Lower lobe of right lung (tissue), 2 donors: Measurements from ENCODE around the gene KLF16. TPM values are rescaled to one million over a fixed set of nuclear protein-coding genes. Genes with fewer than 3 reads are reported as not detected.
A peak's percentile ranks its signal among the peaks of the same experiment; 100 is the strongest.

Experiments
- ATAC-seq, 2 donors: fragments of 200-7000 bp; cut with Tn5 transposase; one replicate each; pipeline ENCODE4 v1.9.1; 2020 to 2022; ENCODE audit warnings: mild to moderate bottlenecking in 2 of 2, moderate library complexity in 2 of 2
- DNase-seq: peaks from one replicate; pipeline ENCODE4 v3.0.0-alpha.2; 2020
- H3K27ac ChIP-seq: fragments of 200-600 bp; one replicate; pipeline ENCODE4 v1.8.0; 2022
- H3K27me3 ChIP-seq: fragments of 200-600 bp; one replicate; pipeline ENCODE4 v1.8.0; 2022; ENCODE audit warnings: low read depth
- H3K36me3 ChIP-seq: fragments of 200-600 bp; one replicate; pipeline ENCODE4 v1.8.0; 2022; ENCODE audit warnings: mild to moderate bottlenecking
- H3K4me1 ChIP-seq: fragments of 200-600 bp; one replicate; pipeline ENCODE4 v1.8.0; 2022
- H3K4me3 ChIP-seq: fragments of 200-600 bp; one replicate; pipeline ENCODE4 v1.8.0; 2022; ENCODE audit warnings: mild to moderate bottlenecking
- H3K9me3 ChIP-seq: fragments of 200-600 bp; one replicate; pipeline ENCODE4 v1.8.0; 2022
- CTCF ChIP-seq: fragments of 200-600 bp; IDR thresholded peaks from one replicate; pipeline ENCODE4 v1.8.0; 2022; ENCODE audit warnings: antibody characterized with exemption, mild to moderate bottlenecking
- intact Hi-C: fragments of 100-400 bp; cut with DNase I; formaldehyde crosslinking; loops from one replicate; pipeline ENCODE4 v1.11.0; 2022
- total RNA-seq: library from RNA; stranded (reverse); fragmentation: NEBNext Ultra II Directional; extraction: Animal tissue kit (Norgen Biotek cat#: 25700); gene quantifications from one replicate; pipeline ENCODE4 v1.2.1, GENCODE V29; 2021
- donor health status: DM: no; HTN: yes; CAD: no; lungs with severe emphysema.

KLF16 gene
- total RNA-seq, 1 donor from 2014 or later, result 22.2 TPM

DNA sequence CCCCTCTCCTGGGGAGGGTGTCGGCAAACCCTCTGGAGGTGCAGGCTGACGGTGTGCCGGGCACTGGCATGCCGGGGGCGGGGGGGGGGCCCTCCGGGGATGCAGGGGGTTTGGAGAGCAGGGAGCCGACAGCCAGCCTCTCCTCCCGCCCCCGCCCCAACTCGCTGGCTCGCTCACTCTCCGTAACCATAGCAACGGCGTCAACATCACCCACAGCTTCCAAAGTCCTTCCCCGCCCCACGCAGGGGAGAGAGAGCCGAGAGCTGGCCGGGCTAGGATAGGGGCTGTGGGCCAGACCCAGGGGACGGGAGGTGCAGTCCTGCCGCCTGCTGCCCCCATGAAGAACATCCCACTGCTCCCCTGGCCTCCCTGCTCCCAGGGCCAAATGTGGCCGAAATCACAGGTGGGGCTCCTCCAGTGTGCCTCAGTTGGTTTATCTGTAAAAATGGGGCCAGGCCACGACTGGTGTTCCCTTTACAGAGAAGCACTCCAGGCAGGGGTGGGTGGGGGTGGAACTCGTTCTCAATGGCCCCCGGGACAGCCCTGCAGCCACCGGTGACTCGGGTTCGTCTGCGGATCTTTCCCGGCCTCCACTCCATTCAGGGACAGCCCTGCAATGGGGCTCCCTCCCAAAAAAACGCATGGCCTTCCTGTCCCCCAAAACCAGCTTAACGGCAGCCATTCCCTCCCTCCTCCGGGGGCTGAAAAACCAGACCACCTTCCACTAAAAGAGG lies 3.2 kb downstream of the KLF16 start:
- Histone ChIP-seq H3K36me3 (no peaks in the 10 kb centered on the region), H3K27ac (peak overlapping the region; percentile 24), H3K27me3 (no peaks in the 10 kb centered on the region), H3K4me1 (peaks cover 80% of the 10 kb centered on the region), H3K9me3 (no peaks in the 10 kb centered on the region), H3K4me3 (peak overlapping the region; percentile 3)
- intact Hi-C loops, result no loop called here
- no peak for DNase-seq
- no peak for ATAC-seq
- no peak for TF ChIP-seq CTCF

GRCh38 chr19:1859331-1859781 lies 4.0 kb downstream of the KLF16 start:
- Histone ChIP-seq H3K36me3 (no peaks in the 10 kb centered on the region), H3K27me3 (no peaks in the 10 kb centered on the region), H3K9me3 (no peaks in the 10 kb centered on the region), H3K4me3 (no peak overlapping the region), H3K4me1 (peaks cover 82% of the 10 kb centered on the region), H3K27ac (peak overlapping the region; percentile 24)
- intact Hi-C loops, result no loop called here
- no peak for DNase-seq
- ATAC-seq, result no peak
- TF ChIP-seq CTCF, result no peak

DNA sequence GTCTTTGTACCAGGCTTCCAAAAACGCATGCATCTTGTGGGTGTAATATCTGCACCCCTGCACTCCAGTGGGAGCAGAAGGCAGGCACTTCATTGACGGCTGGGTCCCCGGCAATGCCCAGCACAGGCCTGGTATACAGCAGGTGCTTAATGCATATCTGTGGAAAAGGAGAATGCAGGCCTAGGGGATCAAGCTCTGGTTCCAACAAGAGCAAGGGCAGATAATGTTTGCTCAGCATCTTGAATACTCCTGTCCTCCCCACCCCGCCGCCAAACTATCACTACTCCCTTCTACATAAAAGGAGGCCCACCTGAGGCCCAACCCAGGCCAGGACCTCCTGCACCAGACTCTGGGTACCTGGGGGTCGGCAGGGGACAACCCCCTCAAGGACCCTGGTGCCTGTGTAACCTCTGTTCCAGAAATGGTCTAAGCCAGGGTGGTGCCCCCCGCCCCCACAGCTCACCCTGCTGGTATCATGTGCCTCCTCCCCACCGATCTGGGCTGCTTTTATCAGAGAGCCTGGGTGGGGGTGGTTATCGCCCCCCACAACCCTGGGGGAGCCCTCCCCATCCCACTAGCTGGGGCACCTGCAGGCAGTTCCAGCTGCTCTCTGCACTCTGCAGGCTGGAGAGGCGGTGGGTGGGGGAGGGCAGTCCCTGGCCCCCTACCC lies 4.8 kb downstream of the KLF16 start:
- TF ChIP-seq CTCF, result no peak
- peaks cover 90% of the 10 kb centered on the region for H3K4me1 ChIP-seq
- intact Hi-C loops, result no loop called here
- no peak overlapping the region for H3K4me3 ChIP-seq
- H3K27me3 ChIP-seq, result no peaks in the 10 kb centered on the region
- ATAC-seq (no peak), DNase-seq (no peak)
- no peaks in the 10 kb centered on the region for H3K36me3 ChIP-seq
- peak overlapping the region; percentile 94 for H3K27ac ChIP-seq
- no peaks in the 10 kb centered on the region for H3K9me3 ChIP-seq

DNA sequence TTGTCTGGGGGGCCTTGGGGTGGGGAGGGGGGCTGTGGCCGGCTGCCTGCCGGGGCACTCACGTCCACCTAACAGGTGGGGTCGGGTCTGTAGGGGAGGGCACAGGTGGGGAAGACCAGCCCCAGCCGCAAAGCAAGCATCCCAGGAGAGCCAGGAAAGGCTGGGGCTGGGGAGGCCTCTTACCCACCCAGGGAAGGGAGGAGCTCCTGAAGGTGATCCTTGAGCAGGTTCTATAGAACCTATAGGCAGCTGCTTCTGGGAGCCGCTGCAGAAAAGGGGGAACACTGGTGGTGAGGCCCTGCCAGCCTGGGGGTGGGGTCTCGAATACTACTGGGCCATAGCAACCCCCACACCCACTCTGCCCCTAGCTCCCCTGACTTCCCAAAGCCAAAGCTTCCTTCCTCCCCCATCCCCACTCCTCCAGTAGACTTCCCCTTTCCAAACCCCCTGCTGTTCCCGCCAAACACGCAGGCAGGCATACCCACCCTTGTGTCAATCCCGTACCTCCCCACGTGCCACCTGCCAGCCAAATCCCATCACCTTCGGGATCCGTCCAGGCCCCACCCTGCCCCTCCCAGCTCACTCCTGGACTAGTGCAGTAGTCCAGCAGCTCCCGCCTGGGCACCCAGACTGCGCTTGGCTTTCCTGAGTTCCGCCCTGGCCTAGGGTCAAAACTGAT lies 5.6 kb downstream of the KLF16 start:
- H3K36me3 ChIP-seq, result no peaks in the 10 kb centered on the region
- peaks cover 98% of the 10 kb centered on the region for H3K4me1 ChIP-seq

More for the DNA sequence above, 5.6 kb downstream of the KLF16 start:
- ATAC-seq, result no peak
- DNase-seq, result peak; percentile 52
- no peak for TF ChIP-seq CTCF
- Histone ChIP-seq H3K27me3 (no peaks in the 10 kb centered on the region), H3K4me3 (peak overlapping the region; percentile 60), H3K27ac (peak overlapping the region; percentile 94), H3K9me3 (no peaks in the 10 kb centered on the region)
- intact Hi-C loops, result no loop called here
